B cell (primary cell): ENCODE results near the gene CCR6. TPM values are rescaled to one million over a fixed set of nuclear protein-coding genes. Genes with fewer than 3 reads are reported as not detected.

Experiments used
- ATAC-seq: fragments of 200-7000 bp; cut with Tn5 transposase; one replicate; pipeline ENCODE4 v1.10.0; 2021; ENCODE audit warnings: low read depth, mild to moderate bottlenecking, moderate number of reproducible peaks, moderate library complexity
- CTCF ChIA-PET: fragments of 350-600 bp; sonication (Branson Sonifier 250); formaldehyde crosslinking; loops from one replicate; lab custom pipeline; 2021; ENCODE audit warnings: antibody characterized with exemption, inconsistent platforms; lab: Charles Lee
- POLR2A ChIA-PET: fragments of 350-600 bp; sonication (Branson Sonifier 250); formaldehyde crosslinking; loops from one replicate; lab custom pipeline; 2021; ENCODE audit warnings: antibody characterized with exemption; lab: Charles Lee
- DNase-seq: peaks from one replicate; pipeline ENCODE4 v3.0.0; 2013
- H2AFZ ChIP-seq: 2 replicates; pipeline ENCODE4 v1.6.1; 2012; ENCODE audit warnings: mild to moderate bottlenecking, low read depth, low read length; ENCODE audit not compliant: insufficient read depth, poor library complexity, severe bottlenecking
- H3K27ac ChIP-seq, 2 donors: 1 replicate in 1 of 2; 2 replicates in 1 of 2; pipeline ENCODE4 v1.5.1; 2012 to 2013; ENCODE audit warnings: low read length in 2 of 2, mild to moderate bottlenecking in 2 of 2, moderate library complexity in 1 of 2
- H3K27me3 ChIP-seq, 4 experiments: fragments of 200-600 bp in 1 of 4; sonication (generic) in 1 of 4; replicated peaks in 1 of 4; 1 replicate in 2 of 4; 2 replicates in 2 of 4; pipeline versions ENCODE4 v1.6.1 to v1.7.0; 2013 to 2016; ENCODE audit warnings: low read length in 3 of 4, mild to moderate bottlenecking in 2 of 4, mixed read lengths in 1 of 4, moderate library complexity in 1 of 4; ENCODE audit not compliant: insufficient read depth in 4 of 4, control insufficient read depth in 3 of 4; ENCODE audit errors: control extremely low read depth in 1 of 4
- H3K36me3 ChIP-seq, 2 experiments: replicated peaks in 1 of 2; 1 replicate in 1 of 2; 2 replicates in 1 of 2; pipeline versions ENCODE4 v1.6.1 to v1.7.1; 2013; ENCODE audit warnings: low read length in 1 of 2; ENCODE audit not compliant: insufficient read depth in 2 of 2, control insufficient read depth in 1 of 2; ENCODE audit errors: control extremely low read depth in 1 of 2, extremely low read depth in 1 of 2
- H3K4me1 ChIP-seq, 2 donors: fragments of 200-600 bp in 1 of 2; sonication (generic) in 1 of 2; 1 replicate in 1 of 2; 2 replicates in 1 of 2; pipeline versions ENCODE4 v1.5.1 to v1.6.1; 2013 to 2017; ENCODE audit warnings: low read length in 2 of 2; ENCODE audit not compliant: control insufficient read depth in 2 of 2, insufficient read depth in 2 of 2
- H3K4me2 ChIP-seq: replicated peaks from 2 replicates; pipeline ENCODE3; 2012; ENCODE audit warnings: mild to moderate bottlenecking, low read depth, low read length; ENCODE audit not compliant: poor library complexity, severe bottlenecking
- H3K4me3 ChIP-seq, 5 experiments: fragments of 200-600 bp in 1 of 5; sonication (generic) in 1 of 5; 1 replicate in 3 of 5; 2 replicates in 2 of 5; pipeline versions ENCODE4 v1.5.1 to v1.7.0; 2011 to 2016; ENCODE audit warnings: low read length in 4 of 5, mild to moderate bottlenecking in 4 of 5, low read depth in 2 of 5, control low read depth in 1 of 5, moderate library complexity in 1 of 5; ENCODE audit not compliant: insufficient read depth in 1 of 5; ENCODE audit errors: control extremely low read depth in 1 of 5, extremely low read depth in 1 of 5
- H3K79me2 ChIP-seq: fragments of 200-600 bp; sonication (generic); one replicate; pipeline ENCODE4 v1.6.0; 2016; ENCODE audit warnings: low read length; ENCODE audit not compliant: control insufficient read depth, insufficient read depth
- H3K9ac ChIP-seq: fragments of 200-600 bp; sonication (generic); 2 replicates; pipeline ENCODE4 v1.6.1; 2017; ENCODE audit warnings: mild to moderate bottlenecking, low read length, moderate library complexity
- H3K9me3 ChIP-seq, 3 donors: one replicate each; pipeline versions ENCODE4 v1.6.1 to v1.7.1; 2013; ENCODE audit warnings: low read length in 2 of 3; ENCODE audit not compliant: control insufficient read depth in 2 of 3, insufficient read depth in 1 of 3; ENCODE audit errors: control extremely low read depth in 1 of 3
- H4K20me1 ChIP-seq: 2 replicates; pipeline ENCODE4 v1.6.0; 2012; ENCODE audit warnings: mild to moderate bottlenecking, low read length; ENCODE audit not compliant: insufficient read depth, control insufficient read depth, poor library complexity, severe bottlenecking
- H3K27ac Mint-ChIP-seq: one replicate; pipeline ENCODE4 v1.8.0; 2021; ENCODE audit warnings: mixed read lengths
- H3K27me3 Mint-ChIP-seq: one replicate; pipeline ENCODE4 v1.8.0; 2021; ENCODE audit warnings: mixed read lengths
- H3K4me1 Mint-ChIP-seq: one replicate; pipeline ENCODE4 v1.8.0; 2021; ENCODE audit warnings: mixed read lengths
- H3K4me3 Mint-ChIP-seq: one replicate; pipeline ENCODE4 v1.8.0; 2021; ENCODE audit warnings: mixed read lengths
- H3K9me3 Mint-ChIP-seq: one replicate; pipeline ENCODE4 v1.8.0; 2022; ENCODE audit warnings: mixed read lengths; ENCODE audit not compliant: insufficient read depth
- CTCF ChIP-seq: fragments of 200-600 bp; IDR thresholded peaks from one replicate; pipeline ENCODE4 v1.8.0; 2022; ENCODE audit warnings: antibody characterized with exemption, mild to moderate bottlenecking
- EZH2 ChIP-seq: IDR thresholded peaks from 2 replicates; pipeline ENCODE4 v1.6.1; 2012; ENCODE audit warnings: borderline replicate concordance, low read depth, mild to moderate bottlenecking, moderate library complexity, low read length; ENCODE audit not compliant: insufficient read depth, poor library complexity, severe bottlenecking
- WGBS: methylation state at CpG from one replicate; pipeline ENCODE4 v1.1.5; 2013; ENCODE audit warnings: missing lambda C conversion rate; ENCODE audit not compliant: insufficient coverage; 5-methylcytosine and 5-hydroxymethylcytosine counted together
- intact Hi-C: fragments of 100-400 bp; cut with micrococcal nuclease; formaldehyde crosslinking; loops from one replicate; pipeline ENCODE4 v1.10.0; 2022
- polyA plus RNA-seq: library from polyadenylated mRNA; depleted of rRNA; stranded (reverse); fragments of >200 nt; gene quantifications from 2 replicates; pipeline ENCODE4 v1.2.3, GENCODE V29; 2012
- total RNA-seq, 2 donors: library from RNA; stranded (reverse); fragments of 120-200 nt in 1 of 2; gene quantifications; 1 replicate in 1 of 2; 2 replicates in 1 of 2; pipeline versions ENCODE4 v1.2.3 to v1.2.4, GENCODE V29; 2013 to 2022

Gene CCR6
- total and polyA plus RNA-seq, 2 donors (not counting 1 experiment from before 2014, with no cell fraction given), result 18.2 to 30.9 TPM

GRCh38 chr6:167091026-167091804 lies 31.7 kb upstream of the CCR6 start:
- Histone ChIP-seq H3K27ac (peak overlapping the region; percentile 98 to 99), H3K4me3 (peak overlapping the region in 2 of 5 experiments; percentile 14 to 80), H3K27me3 (no peaks in the 10 kb centered on the region), H3K4me1 (peaks cover 77 to 78% of the 10 kb centered on the region in 2 donors), H3K4me2 (peak overlapping the region; percentile 85), H3K9ac (peak overlapping the region; percentile 38), H3K9me3 (peaks cover 0 to 22% (median 13%) of the 10 kb centered on the region in 3 donors), H3K36me3 (no peaks in the 10 kb centered on the region), H3K79me2 (peaks cover 8% of the 10 kb centered on the region), H2AFZ (no peak overlapping the region), H4K20me1 (no peaks in the 10 kb centered on the region)
- ATAC-seq (peak; percentile 21), DNase-seq (peak; percentile 84)
- no peaks in the 10 kb centered on the region for H3K9me3 Mint-ChIP-seq
- H3K4me3 Mint-ChIP-seq, result peak overlapping the region; percentile 94
- peaks cover 83% of the 10 kb centered on the region for H3K4me1 Mint-ChIP-seq
- ChIA-PET CTCF (interaction anchor here (0.9 to 9.5 kb wide), 8 partner anchors 8 to 316 kb away, joined by 3 to 168 read pairs (median 26); partner anchors contain the start of gene CCR6), POLR2A (interaction anchor here (0.7 to 14.1 kb wide), 9 partner anchors 11 to 135 kb away, joined by 3 to 432 read pairs (median 5); partner anchors contain the start of genes CCR6 and RNASET2)
- intact Hi-C loops, result loop anchor here (1.0 to 5.0 kb wide), 2 partner anchors 11 to 464 kb away; partner anchors contain the start of gene RPS6KA2
- WGBS, result 59% methylated on average over 8 of the region's 16 CpGs
- TF ChIP-seq EZH2 (no peak), CTCF (no peak)
- no peaks in the 10 kb centered on the region for H3K27me3 Mint-ChIP-seq
- peak overlapping the region; percentile 98 for H3K27ac Mint-ChIP-seq

- Histone ChIP-seq H4K20me1 (no peaks in the 10 kb centered on the region), H3K27me3 (no peaks in the 10 kb centered on the region), H3K36me3 (no peaks in the 10 kb centered on the region), H3K79me2 (peaks cover 8% of the 10 kb centered on the region), H3K4me2 (peak overlapping the region; percentile 85), H3K4me3 (peak overlapping the region in 1 of 5 experiments; percentile 80), H3K9ac (peak overlapping the region; percentile 38), H3K4me1 (peaks cover 82 to 83% of the 10 kb centered on the region in 2 donors), H3K27ac (peak overlapping the region; percentile 98 to 99), H2AFZ (no peak overlapping the region), H3K9me3 (peaks cover 0 to 17% (median 12%) of the 10 kb centered on the region in 3 donors)
- intact Hi-C loops, result loop anchor here (1.0 to 5.0 kb wide), 2 partner anchors 11 to 464 kb away; partner anchors contain the start of gene RPS6KA2
- Mint-ChIP-seq H3K4me1 (peaks cover 84% of the 10 kb centered on the region), H3K27me3 (no peaks in the 10 kb centered on the region), H3K27ac (peak overlapping the region; percentile 98), H3K4me3 (peak overlapping the region; percentile 94), H3K9me3 (no peaks in the 10 kb centered on the region)
- WGBS, result 80% methylated on average over 7 of the region's 7 CpGs
- no peak for ATAC-seq
- ChIA-PET POLR2A (interaction anchor here (0.7 to 14.1 kb wide), 9 partner anchors 12 to 136 kb away, joined by 3 to 432 read pairs (median 5); partner anchors contain the start of genes CCR6 and RNASET2), CTCF (interaction anchor here (1.4 to 9.5 kb wide), 6 partner anchors 11 to 316 kb away, joined by 4 to 168 read pairs (median 52); partner anchors contain the start of gene CCR6)
- no peak for DNase-seq
- TF ChIP-seq EZH2, result no peak
- no peak for TF ChIP-seq CTCF
Observed at GRCh38 chr6:167091805-167092107, 31.1 kb upstream of the CCR6 start.
